GM03348 (cell line): Measurements from ENCODE around the gene CKLF.
"Not testable (repeated sequence)": the region's sequence is repeated elsewhere in the genome, so short reads cannot be mapped to it uniquely, and the experiment has no call there.

Experiments used
- DNase-seq: peaks from one replicate; pipeline ENCODE4 v3.0.0; 2012; ENCODE audit warnings: low spot score

The CKLF gene

GRCh38 chr16:66542396-66542795, 10.0 kb upstream of the CKLF start:
- DNase-seq, result no peak

DNA sequence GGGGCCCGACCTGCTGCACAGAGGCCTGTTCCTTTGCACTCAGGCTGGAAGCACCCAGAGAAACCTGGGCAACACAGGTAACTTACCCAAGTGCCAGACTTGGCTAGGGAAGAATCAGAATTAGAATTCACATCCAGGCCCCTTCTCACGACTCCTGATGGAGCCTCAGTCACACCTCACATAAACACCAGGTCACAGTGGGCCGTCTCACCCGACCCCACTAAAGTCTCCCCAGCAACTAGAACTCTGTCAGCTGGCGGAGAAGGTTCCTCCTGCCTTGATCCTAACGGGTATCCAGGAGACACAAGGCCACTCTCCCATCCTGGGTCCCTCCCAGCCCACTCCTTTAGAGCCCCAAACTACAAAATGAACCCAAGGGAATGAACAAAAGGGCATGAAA, 8.8 kb upstream of the CKLF start:
- DNase-seq, result no peak

- no peak for DNase-seq
These were observed 8.2 kb upstream of the CKLF start for GRCh38 chr16:66544016-66544757.

DNA sequence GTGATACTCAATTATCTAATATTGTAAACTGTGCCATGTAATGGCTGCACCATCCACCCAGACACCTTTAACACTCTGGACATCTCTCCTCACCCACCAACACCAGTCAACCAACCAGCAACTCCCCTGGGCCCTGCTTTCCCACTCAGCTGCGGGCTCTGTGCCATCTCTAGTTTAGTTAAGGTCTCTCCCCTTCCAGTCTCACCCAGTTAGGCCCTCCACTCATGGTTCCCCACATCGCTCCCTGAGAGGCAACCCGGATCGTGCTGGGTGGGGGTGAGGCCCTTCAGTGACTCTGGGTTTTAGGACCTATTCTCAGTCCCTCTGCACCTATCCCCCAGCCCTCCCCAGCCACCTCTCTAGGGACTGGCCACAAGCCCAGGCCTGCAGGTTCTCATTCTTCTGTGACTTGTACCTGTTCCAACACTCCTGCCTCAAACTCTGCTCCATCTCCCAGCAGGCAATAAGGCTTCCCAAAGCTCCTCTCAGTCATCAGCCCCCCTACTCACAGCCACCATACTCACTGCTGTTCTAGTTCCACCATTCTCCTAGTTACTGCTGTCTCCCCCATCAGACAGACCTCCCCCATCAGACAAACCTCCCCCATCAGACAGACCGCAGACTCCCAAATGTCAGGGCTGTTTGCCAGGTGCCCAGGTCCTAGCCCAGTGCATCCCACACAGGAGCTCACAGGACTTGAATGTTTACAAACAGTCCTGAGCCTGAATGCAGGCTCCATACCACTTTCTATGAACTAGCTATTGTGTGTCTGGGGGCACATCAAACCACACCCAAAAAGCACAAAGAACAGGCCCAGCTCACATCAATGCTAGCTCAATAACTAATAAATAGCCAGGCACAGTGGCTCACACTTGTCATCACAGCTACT, 5.0 kb upstream of the CKLF start:
- no peak for DNase-seq

GRCh38 chr16:66548068-66548467, 4.3 kb upstream of the CKLF start:
- DNase-seq, result no peak

DNA sequence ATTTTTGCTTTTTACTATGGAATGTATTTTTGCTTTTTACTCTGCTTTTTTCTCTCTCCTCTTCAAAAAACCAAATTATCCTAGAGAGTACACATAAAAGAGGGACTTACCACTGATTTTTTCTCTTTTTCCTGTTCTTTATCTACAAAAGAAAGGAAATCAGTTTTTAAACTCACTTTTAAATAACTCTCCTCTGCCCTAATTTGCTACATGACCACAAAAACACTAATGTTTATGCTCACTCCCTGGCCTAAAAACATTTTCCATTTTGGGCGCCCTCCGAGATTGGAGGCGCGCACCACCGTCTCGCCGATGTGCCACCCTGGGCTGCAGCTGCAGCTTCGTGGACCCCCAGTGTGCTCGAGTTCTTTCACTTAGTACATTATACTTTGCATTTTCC, 3.5 kb upstream of the CKLF start:
- no peak for DNase-seq

DNA sequence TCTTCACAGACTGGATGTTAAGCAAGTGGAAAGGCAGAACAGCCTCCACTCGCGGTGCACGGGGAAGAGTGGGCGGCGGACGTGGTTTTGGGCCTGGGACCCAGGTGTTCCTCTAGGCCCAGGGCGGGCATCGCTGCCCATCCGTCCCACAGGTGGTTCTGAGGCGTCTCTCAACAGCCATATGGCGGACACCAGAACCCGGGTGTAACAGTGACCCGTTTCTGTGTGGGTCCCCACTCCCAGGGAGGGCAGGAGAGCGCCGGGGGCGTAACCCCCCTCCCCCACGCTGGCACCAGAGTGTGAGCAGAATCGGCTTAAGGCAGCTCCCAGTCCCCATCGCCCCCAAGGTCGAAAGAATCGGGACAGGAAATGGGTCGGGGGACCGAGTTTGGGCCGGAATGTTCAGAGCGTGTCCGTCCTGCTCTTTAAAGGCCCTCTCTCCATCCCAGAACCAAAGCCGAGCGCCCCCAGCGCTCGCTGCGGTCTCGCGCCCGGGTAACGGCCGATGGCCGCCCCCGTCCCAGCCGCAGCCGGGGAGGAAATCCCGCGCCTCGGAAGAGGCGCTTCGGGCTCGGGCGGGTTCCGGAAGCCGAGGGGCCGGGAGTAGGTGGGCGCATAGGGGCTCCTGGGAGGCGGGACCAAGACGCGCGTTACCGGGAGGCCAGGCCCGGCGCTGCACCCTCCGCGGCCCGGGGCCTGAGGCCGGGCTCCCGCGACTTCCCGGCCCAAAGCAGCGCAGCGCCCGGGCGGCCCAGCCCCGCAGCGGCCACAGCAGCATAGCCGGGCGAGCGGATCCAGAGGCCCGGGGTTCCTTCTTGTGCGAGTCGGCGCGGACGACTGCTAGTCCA, 2.9 kb upstream of the CKLF start, which contains the start of gene TK2:
TK2 (minus strand) TSS at position 839 of the 848 bp plus-strand sequence; CDS start at position 778, 61 bp downstream.
- DNase-seq, result peak; percentile 90

GRCh38 chr16:66551348-66551759, 1.0 kb upstream of the CKLF start:
- peak; percentile 40 for DNase-seq

DNA sequence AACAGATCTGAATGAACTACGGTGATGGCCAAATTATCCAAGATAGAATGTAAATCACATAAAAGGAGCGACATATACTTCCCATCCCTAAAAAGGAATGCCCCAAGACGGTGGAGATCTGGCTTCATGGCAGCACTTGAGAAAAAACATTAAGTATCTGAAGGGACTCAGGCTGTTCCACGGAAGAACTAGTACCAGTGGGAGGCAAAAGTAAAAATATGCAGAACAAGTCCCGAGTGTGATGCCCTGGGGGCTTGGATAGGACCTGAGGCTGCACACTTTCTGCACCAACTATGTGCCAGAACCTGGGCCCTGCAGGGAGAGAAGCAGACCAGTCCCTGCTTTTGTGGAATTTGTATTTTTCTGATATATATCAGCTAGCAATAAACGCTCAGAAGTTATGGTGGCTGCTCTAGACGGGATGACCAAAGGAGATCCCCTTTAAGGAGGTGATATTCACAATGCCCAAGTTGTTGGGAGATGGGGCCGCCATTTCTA, 539 bp upstream of the CKLF start:
- no peak for DNase-seq

- DNase-seq, result no peak
These were observed 847 bp downstream of the CKLF start for GRCh38 chr16:66553223-66553622.

DNA sequence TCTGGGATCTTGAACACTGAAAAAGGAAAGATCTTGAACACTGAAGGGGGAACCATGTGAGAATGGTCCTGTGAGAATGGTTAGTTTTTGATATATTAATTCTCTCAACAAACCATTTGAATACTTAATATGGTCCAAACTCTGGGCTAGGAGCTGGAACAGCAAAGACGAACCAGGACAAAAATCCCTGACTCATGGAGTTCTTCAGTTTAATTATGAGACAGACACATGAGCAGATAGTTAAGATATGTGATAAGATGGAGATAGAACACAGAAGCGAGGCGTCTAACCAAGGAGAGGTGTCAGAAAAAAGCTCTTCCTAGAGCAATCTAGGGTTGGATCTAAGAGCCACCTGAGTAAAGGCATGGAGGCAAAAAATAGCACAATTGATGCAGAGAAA, 1.6 kb downstream of the CKLF start:
- no peak for DNase-seq

DNA sequence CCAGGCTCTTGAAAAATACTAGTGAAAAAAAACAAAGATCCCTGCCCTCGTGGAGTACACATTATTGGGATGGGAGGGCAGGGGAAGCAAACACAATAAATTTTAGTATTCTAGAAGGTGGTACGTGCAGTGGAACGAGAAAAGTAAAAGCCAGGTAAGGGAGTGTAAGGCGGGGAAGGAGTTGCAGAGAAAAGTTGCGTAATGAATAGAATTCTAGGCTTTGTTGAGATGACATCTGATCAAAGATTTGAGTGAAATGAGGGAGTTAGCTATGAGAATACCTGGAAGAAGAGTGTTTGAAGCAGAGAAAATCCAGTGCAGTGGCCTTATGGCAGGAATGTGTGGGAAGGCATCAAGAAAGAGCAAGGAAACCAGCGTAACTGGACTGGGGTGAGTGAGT, 2.1 kb downstream of the CKLF start:
- no peak for DNase-seq

DNA sequence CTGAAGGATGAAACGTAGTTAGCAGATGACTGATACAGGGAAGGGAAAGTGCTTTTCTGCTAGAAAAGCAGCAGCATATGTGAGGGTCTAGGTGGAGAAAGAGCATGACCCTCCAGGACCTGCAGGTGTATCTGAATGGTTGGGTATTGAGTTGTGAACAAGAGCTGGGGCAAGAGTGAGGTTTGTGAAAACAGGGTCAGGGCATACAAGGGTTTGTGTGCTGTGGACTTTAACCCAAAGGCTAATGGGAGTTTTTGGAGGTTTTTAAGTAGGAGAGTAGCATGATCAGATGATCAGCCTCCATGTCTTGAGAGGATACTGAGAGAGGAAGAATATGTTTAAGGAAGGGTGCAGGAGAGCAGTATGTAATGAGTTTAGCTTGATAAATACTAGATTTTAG, 7.7 kb downstream of the CKLF start:
- no peak for DNase-seq

GRCh38 chr16:66561381-66562080, 9.2 kb downstream of the CKLF start:
- DNase-seq, result no peak

DNA sequence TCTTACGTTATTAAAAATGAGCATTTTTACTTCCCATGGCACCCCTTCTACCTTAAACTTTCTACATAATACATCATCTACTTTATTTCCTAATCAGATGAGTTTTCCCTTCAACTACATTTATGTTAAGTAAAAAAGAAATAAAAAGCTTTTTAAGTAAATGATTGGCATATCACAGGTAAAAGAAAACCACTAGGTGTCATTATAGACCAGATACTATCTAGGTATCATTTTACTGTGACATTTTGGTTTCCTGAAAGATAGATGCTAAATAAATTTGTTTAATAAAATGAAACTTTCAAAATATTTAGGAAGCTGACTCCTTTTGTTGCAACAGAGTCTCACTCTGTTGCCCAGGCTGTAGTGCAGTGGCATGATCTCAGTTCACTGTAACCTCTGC, 10.0 kb downstream of the CKLF start:
- DNase-seq, result no peak

- no peak for DNase-seq
These were observed 10.6 kb downstream of the CKLF start for GRCh38 chr16:66562986-66563385.

GRCh38 chr16:66563574-66564334, 11.4 kb downstream of the CKLF start:
- no peak for DNase-seq

GRCh38 chr16:66566051-66566901, 13.9 kb downstream of the CKLF start, which contains the start of gene CMTM1:
Gene CMTM1 (plus strand): TSS chr16:66566439. CDS start chr16:66566514, 75 bp downstream.
- DNase-seq, result no peak

GRCh38 chr16:66567270-66567669, 14.9 kb downstream of the CKLF start:
- not testable (repeated sequence) for DNase-seq

DNA sequence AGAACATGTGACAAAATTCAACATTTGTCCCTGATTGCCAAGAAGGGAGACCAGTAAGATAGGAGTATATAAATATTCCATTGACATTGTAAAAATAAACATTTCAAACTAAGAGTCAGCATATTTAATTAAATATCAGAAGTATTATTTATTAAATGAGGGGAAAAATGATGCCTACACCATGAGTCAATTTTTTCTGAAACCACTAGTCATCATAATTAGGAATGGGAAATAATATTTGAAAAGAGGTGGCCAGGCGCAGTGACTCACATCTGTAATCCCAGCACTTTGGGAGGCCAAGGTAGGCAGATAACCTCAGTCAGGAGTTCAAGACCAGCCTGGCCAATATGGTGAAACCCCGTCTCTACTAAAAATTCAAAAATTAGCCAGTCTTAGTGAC, 16.0 kb downstream of the CKLF start:
- no peak for DNase-seq
